Spleen (tissue), 11 donors: ENCODE measurements around the gene SLC25A18. TPM values are rescaled to one million over a fixed set of nuclear protein-coding genes. Genes with fewer than 3 reads are reported as not detected.

Experiments used
- DNase-seq: peaks from one replicate; pipeline ENCODE4 v3.0.0-alpha.2; 2020
- H3K27ac ChIP-seq, 8 donors: fragments of 200-600 bp; sonication (generic) in 7 of 8; 1 replicate in 4 of 8; 2 replicates in 4 of 8; pipeline versions ENCODE4 v1.5.0 to v1.8.0; 2016 to 2021; ENCODE audit warnings: inconsistent platforms in 4 of 8, mild to moderate bottlenecking in 4 of 8, moderate library complexity in 1 of 8
- H3K27me3 ChIP-seq, 7 donors: fragments of 200-600 bp; sonication (generic) in 6 of 7; replicated peaks in 1 of 7; 1 replicate in 4 of 7; 2 replicates in 3 of 7; pipeline versions ENCODE4 v1.5.0 to v1.8.0; 2016 to 2021; ENCODE audit warnings: inconsistent platforms in 3 of 7, mild to moderate bottlenecking in 1 of 7
- H3K36me3 ChIP-seq, 6 donors: fragments of 200-600 bp; sonication (generic) in 5 of 6; 1 replicate in 4 of 6; 2 replicates in 2 of 6; pipeline versions ENCODE4 v1.5.0 to v1.8.0; 2016 to 2021; ENCODE audit warnings: inconsistent platforms in 2 of 6
- H3K4me1 ChIP-seq, 6 donors: fragments of 200-600 bp; sonication (generic) in 5 of 6; 1 replicate in 3 of 6; 2 replicates in 3 of 6; pipeline versions ENCODE4 v1.5.0 to v1.8.0; 2016 to 2021; ENCODE audit warnings: inconsistent platforms in 3 of 6
- H3K4me3 ChIP-seq, 8 donors: fragments of 200-600 bp; sonication (generic) in 7 of 8; 1 replicate in 4 of 8; 2 replicates in 4 of 8; pipeline versions ENCODE4 v1.5.0 to v1.8.0; 2016 to 2021; ENCODE audit warnings: inconsistent platforms in 4 of 8, mild to moderate bottlenecking in 4 of 8, moderate library complexity in 2 of 8
- H3K9me3 ChIP-seq, 8 donors: fragments of 200-600 bp; sonication (generic) in 7 of 8; 1 replicate in 4 of 8; 2 replicates in 4 of 8; pipeline versions ENCODE4 v1.5.0 to v1.8.0; 2016 to 2021; ENCODE audit warnings: inconsistent platforms in 4 of 8
- POLR2A ChIP-seq, 3 donors: fragments of 450-650 bp; IDR thresholded peaks; one replicate each; pipeline ENCODE4 v1.5.1; 2017; ENCODE audit warnings: antibody characterized with exemption in 3 of 3, mild to moderate bottlenecking in 1 of 3
- POLR2AphosphoS5 ChIP-seq, 3 donors: sonication (generic); formaldehyde crosslinking; IDR thresholded peaks; one replicate each; pipeline ENCODE4 v1.5.1; 2017; ENCODE audit warnings: antibody characterized with exemption in 3 of 3
- WGBS, 5 donors: extraction: QIAGEN DNeasy Blood & Tissue Kit in 3 of 5; methylation state at CpG; one replicate each; pipeline versions ENCODE4 v1.1.5 to v1.1.7; 2013 to 2018; 5-methylcytosine and 5-hydroxymethylcytosine counted together
- intact Hi-C: fragments of 100-400 bp; cut with DNase I; formaldehyde crosslinking; loops from one replicate; pipeline ENCODE4 v1.15.0; 2023; ENCODE audit warnings: low total_unique reads
- polyA plus RNA-seq, 3 donors: library from polyadenylated mRNA; stranded (reverse); fragments of 200-250 nt; gene quantifications; one replicate each; pipeline ENCODE4 v1.2.1, GENCODE V29; 2013
- total RNA-seq, 7 donors: library from RNA; depleted of rRNA in 3 of 7; stranded (reverse); fragments of >200 nt in 3 of 7; fragmentation: NEBNext Ultra II Directional in 4 of 7; extraction: Animal tissue kit (Norgen Biotek cat#: 25700) in 4 of 7; gene quantifications; one replicate each; pipeline versions ENCODE4 v1.1.0 to v1.2.1, GENCODE V29; 2016 to 2021
- TF ChIP-seq, protein P1 (sequence below), 11 experiments: fragments of 200-600 bp in 7 of 11; fragments of 450-650 bp in 4 of 11; sonication (generic) in 4 of 11; IDR thresholded peaks in 8 of 11; conservative IDR thresholded peaks in 3 of 11; 1 replicate in 7 of 11; 2 replicates in 4 of 11; pipeline versions ENCODE4 v1.4.0 to v1.8.0; 2016 to 2021; ENCODE audit warnings: antibody characterized with exemption in 11 of 11, inconsistent platforms in 4 of 11, mild to moderate bottlenecking in 1 of 11
- donor health status: healthy with polysubstance abuse.
- donor health status: DM: no; HTN: no; CAD: no; lungs with moderate emphysema.
- donor health status: DM: no; HTN: no; CAD: no.
- donor health status: Bipolar disorder and iron deficiency.
- donor health status: healthy.
- donor health status: DM: no; HTN: no; CAD: no.
- donor health status: DM: yes; HTN: yes; CAD: no.

Gene SLC25A18
- total and polyA plus RNA-seq, 10 donors = 0.13 to 12.3 (median 3.8) TPM

DNA sequence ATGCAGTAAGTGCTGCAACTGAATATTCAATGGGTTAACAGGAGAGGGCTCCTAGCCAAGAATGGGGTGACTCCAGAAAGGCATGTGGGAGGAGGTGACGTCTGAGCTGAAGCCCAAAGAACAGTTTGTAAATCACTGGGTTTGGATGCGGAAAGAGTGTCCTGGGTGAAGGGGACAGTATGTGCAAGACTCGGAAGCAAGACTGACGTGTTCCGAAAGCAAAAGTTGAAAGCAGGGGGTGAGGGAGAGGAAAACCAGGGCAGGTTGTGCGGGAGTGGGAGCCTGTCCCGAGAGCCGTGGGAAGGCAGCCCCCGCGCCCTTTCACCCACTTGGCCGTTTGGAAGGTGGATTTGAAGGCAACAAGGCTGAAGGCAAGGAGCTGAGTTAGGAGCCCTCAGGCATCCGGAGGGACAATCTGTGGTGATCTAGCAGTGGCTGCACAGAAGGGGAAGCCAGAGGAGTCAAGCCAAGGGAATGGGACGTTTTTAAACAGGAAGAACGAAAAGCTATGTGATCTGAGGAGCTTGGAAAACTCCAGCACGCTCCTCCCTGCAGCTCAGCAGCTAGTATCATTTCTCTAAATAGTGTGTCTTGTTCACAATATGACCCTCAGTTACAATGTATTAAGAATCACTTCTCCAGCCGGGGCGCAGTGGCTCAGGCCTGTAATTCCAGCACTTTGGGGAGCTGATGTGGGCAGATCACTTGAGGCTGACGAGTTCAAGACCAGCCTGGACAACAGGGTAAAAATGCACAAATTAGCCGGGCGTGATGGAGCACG, 7.7 kb downstream of the SLC25A18 start:
- 60 to 70% (median 66%) methylated on average over 21 of the region's 21 CpGs for WGBS, 5 donors
- Histone ChIP-seq H3K4me3 (peak overlapping the region in 1 of 8 donors; percentile 54), H3K9me3 (no peaks in the 10 kb centered on the region), H3K36me3 (no peaks in the 10 kb centered on the region), H3K4me1 (peaks cover 0 to 3% (median 0%) of the 10 kb centered on the region in 6 donors), H3K27ac (peak overlapping the region in 7 of 8 donors; percentile 58 to 84 (median 80)), H3K27me3 (peaks cover 0 to 38% (median 0%) of the 10 kb centered on the region in 7 donors)
- DNase-seq = peak; percentile 29
- TF ChIP-seq POLR2A (IDR thresholded peaks at IDR 0.05) (no peak), POLR2AphosphoS5 (IDR thresholded peaks at IDR 0.05) (peak; percentile 75 to 84 (median 79))
- TF ChIP-seq, protein P1, sequence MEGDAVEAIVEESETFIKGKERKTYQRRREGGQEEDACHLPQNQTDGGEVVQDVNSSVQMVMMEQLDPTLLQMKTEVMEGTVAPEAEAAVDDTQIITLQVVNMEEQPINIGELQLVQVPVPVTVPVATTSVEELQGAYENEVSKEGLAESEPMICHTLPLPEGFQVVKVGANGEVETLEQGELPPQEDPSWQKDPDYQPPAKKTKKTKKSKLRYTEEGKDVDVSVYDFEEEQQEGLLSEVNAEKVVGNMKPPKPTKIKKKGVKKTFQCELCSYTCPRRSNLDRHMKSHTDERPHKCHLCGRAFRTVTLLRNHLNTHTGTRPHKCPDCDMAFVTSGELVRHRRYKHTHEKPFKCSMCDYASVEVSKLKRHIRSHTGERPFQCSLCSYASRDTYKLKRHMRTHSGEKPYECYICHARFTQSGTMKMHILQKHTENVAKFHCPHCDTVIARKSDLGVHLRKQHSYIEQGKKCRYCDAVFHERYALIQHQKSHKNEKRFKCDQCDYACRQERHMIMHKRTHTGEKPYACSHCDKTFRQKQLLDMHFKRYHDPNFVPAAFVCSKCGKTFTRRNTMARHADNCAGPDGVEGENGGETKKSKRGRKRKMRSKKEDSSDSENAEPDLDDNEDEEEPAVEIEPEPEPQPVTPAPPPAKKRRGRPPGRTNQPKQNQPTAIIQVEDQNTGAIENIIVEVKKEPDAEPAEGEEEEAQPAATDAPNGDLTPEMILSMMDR (IDR thresholded peaks at IDR 0.05 in 8 of 11, conservative IDR thresholded peaks at IDR 0.05 in 3 of 11) = no peak
- intact Hi-C loops = no loop called here

DNA sequence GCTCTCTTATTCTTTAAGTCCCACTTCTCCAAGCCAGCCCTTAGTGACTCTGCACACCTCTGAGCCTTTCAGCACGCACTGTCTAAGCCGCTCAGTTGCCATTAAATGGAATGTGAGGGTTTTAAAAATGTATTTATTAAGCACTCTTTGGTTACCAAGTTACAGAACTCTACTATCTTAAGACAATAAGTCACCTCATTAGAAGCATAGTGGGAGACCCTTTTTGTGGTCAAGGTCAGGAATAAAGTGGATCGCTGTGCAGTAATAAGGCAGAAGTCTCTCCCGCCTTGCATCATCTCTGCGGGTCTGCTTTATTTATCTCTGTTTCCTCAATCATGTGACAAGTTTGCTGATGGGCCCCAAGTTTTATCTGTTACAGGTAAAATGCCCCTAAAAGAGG, 11.9 kb downstream of the SLC25A18 start:
- Histone ChIP-seq H3K27me3 (peaks cover 0 to 24% (median 0%) of the 10 kb centered on the region in 7 donors), H3K9me3 (no peaks in the 10 kb centered on the region), H3K27ac (peak overlapping the region in 3 of 8 donors; percentile 64 to 69 (median 67)), H3K4me1 (peaks cover 0 to 1% (median 0%) of the 10 kb centered on the region in 6 donors), H3K4me3 (no peak overlapping the region), H3K36me3 (no peaks in the 10 kb centered on the region)
- 83 to 91% (median 86%) methylated on average over 5 of the region's 5 CpGs for WGBS, 5 donors
- TF ChIP-seq, protein P1 (IDR thresholded peaks at IDR 0.05 in 8 of 11, conservative IDR thresholded peaks at IDR 0.05 in 3 of 11) = no peak
- TF ChIP-seq POLR2AphosphoS5 (IDR thresholded peaks at IDR 0.05) (no peak), POLR2A (IDR thresholded peaks at IDR 0.05) (no peak)
- DNase-seq = no peak
- intact Hi-C loops = no loop called here

DNA sequence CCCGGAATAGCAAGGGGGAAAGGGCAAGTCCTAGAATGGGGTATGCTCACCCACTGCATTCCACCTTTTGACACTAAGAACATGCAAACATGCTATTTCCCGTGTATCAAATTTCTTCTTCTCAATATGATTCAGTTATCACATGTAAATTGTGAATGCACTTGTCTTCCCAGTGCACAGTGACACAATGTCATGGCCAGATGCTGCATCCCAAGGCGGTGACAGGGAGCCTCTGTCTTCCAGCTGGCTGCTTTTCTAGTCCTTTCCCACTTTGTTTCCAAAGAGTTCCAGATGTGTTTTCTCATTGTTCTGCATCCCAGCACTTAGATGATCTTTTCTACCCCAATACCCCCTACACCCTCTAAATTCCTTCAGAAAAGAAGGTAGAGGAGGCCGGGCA, 12.4 kb downstream of the SLC25A18 start:
- no peak for DNase-seq
- 81 to 91% (median 88%) methylated on average over 4 of the region's 4 CpGs for WGBS, 5 donors
- no peaks in the 10 kb centered on the region for H3K4me1 ChIP-seq

More for the DNA sequence above, 12.4 kb downstream of the SLC25A18 start:
- H3K9me3 ChIP-seq = no peaks in the 10 kb centered on the region
- intact Hi-C loops = no loop called here
- peaks cover 0 to 20% (median 0%) of the 10 kb centered on the region in 7 donors for H3K27me3 ChIP-seq
- no peaks in the 10 kb centered on the region for H3K36me3 ChIP-seq
- peak overlapping the region in 5 of 8 donors; percentile 42 to 69 (median 64) for H3K27ac ChIP-seq
- no peak for TF ChIP-seq POLR2A (IDR thresholded peaks at IDR 0.05)
- TF ChIP-seq, protein P1 (IDR thresholded peaks at IDR 0.05 in 8 of 11, conservative IDR thresholded peaks at IDR 0.05 in 3 of 11) = no peak
- TF ChIP-seq POLR2AphosphoS5 (IDR thresholded peaks at IDR 0.05) = no peak
- H3K4me3 ChIP-seq = no peak overlapping the region
